ENCODE results near the gene ZNF580. TPM values are rescaled to one million over a fixed set of nuclear protein-coding genes. Genes with fewer than 3 reads are reported as not detected.

The ZNF580 gene
- total RNA-seq, 4 donors from 2014 or later = 15.0 to 27.9 (median 22.3) TPM

GRCh38 chr19:55643003-55643886 is 2.4 kb downstream of the ZNF580 start, which contains the start of gene ZNF581:
Gene ZNF581, plus strand, starts transcription at chr19:55643649. Its CDS starts 923 bp downstream, at chr19:55644572.
- Histone ChIP-seq H3K27ac (peak within 1 kb of the TSS; percentile 87), H3K4me1 (peaks cover 71% of the 10 kb centered on the region), H3K9me3 (no peaks in the 10 kb centered on the region), H3K36me3 (peaks cover 13% of the 10 kb centered on the region), H3K27me3 (no peaks in the 10 kb centered on the region), H3K4me3 (peak within 1 kb of the TSS; percentile 93)
- 0% methylated on average over 34 of the region's 56 CpGs for WGBS
- TF ChIP-seq EP300 (IDR thresholded peaks at IDR 0.05) (no peak), POLR2AphosphoS5 (IDR thresholded peaks at IDR 0.05) (peak in 1 of 3 donors; percentile 85)
- peak; percentile 90 to 91 for DNase-seq (ENCODE audit: low spot score in 2 of 2)

GRCh38 chr19:55643887-55644176 is 3.0 kb downstream of the ZNF580 start:
- 0% methylated on average over 15 of the region's 15 CpGs for WGBS

GRCh38 chr19:55644191-55644833 is 3.5 kb downstream of the ZNF580 start:
- Histone ChIP-seq H3K9me3 (no peaks in the 10 kb centered on the region), H3K36me3 (peaks cover 13% of the 10 kb centered on the region), H3K27me3 (no peaks in the 10 kb centered on the region), H3K4me3 (peak overlapping the region; percentile 93), H3K27ac (no peak overlapping the region), H3K4me1 (peaks cover 71% of the 10 kb centered on the region)
- no peak for TF ChIP-seq CTCF (IDR thresholded peaks at IDR 0.05)
- no peak for TF ChIP-seq POLR2AphosphoS5 (IDR thresholded peaks at IDR 0.05)
- no peak for TF ChIP-seq POLR2A (IDR thresholded peaks at IDR 0.05)
- no peak for TF ChIP-seq EP300 (IDR thresholded peaks at IDR 0.05)
- 49% methylated on average over 12 of the region's 12 CpGs for WGBS
- DNase-seq (ENCODE audit: low spot score in 2 of 2) = peak in 1 of 2 donors; percentile 57

More at GRCh38 chr19:55643887-55644176, 3.0 kb downstream of the ZNF580 start:
- no peaks in the 10 kb centered on the region for H3K9me3 ChIP-seq
- H3K4me3 ChIP-seq = peak overlapping the region; percentile 93
- no peak for DNase-seq (ENCODE audit: low spot score in 2 of 2)
- H3K27me3 ChIP-seq = no peaks in the 10 kb centered on the region
- H3K27ac ChIP-seq = peak overlapping the region; percentile 87
- peaks cover 71% of the 10 kb centered on the region for H3K4me1 ChIP-seq
- H3K36me3 ChIP-seq = peaks cover 13% of the 10 kb centered on the region
- TF ChIP-seq EP300 (IDR thresholded peaks at IDR 0.05) (no peak), CTCF (IDR thresholded peaks at IDR 0.05) (no peak), POLR2A (IDR thresholded peaks at IDR 0.05) (no peak), POLR2AphosphoS5 (IDR thresholded peaks at IDR 0.05) (no peak)

GRCh38 chr19:55644842-55645511 is 4.2 kb downstream of the ZNF580 start:
- Histone ChIP-seq H3K36me3 (peaks cover 13% of the 10 kb centered on the region), H3K9me3 (no peaks in the 10 kb centered on the region), H3K27me3 (no peaks in the 10 kb centered on the region), H3K27ac (no peak overlapping the region), H3K4me1 (peaks cover 69% of the 10 kb centered on the region), H3K4me3 (peak overlapping the region; percentile 93)
- 80% methylated on average over 9 of the region's 28 CpGs for WGBS
- TF ChIP-seq CTCF (IDR thresholded peaks at IDR 0.05) (no peak), POLR2A (IDR thresholded peaks at IDR 0.05) (no peak)
- peak in 1 of 2 donors; percentile 55 for DNase-seq (ENCODE audit: low spot score in 2 of 2)

- TF ChIP-seq POLR2AphosphoS5 (IDR thresholded peaks at IDR 0.05) (no peak), POLR2A (IDR thresholded peaks at IDR 0.05) (no peak), EP300 (IDR thresholded peaks at IDR 0.05) (no peak), CTCF (IDR thresholded peaks at IDR 0.05) (no peak)
- DNase-seq (ENCODE audit: low spot score in 2 of 2) = no peak
- Histone ChIP-seq H3K4me1 (peaks cover 64% of the 10 kb centered on the region), H3K27ac (no peak overlapping the region), H3K9me3 (no peaks in the 10 kb centered on the region), H3K4me3 (no peak overlapping the region), H3K36me3 (peaks cover 13% of the 10 kb centered on the region), H3K27me3 (no peaks in the 10 kb centered on the region)
- WGBS = 67% methylated on average over 5 of the region's 5 CpGs
These were observed 4.7 kb downstream of the ZNF580 start for GRCh38 chr19:55645512-55645881.
